Measurements from ENCODE around the gene USP36. TPM values are rescaled to one million over a fixed set of nuclear protein-coding genes. Genes with fewer than 3 reads are reported as not detected.

USP36 gene
- total RNA-seq, 2 experiments from 2014 or later = 47.2 to 144 TPM

- H3K9me2 ChIP-seq (ENCODE audit: insufficient read depth, low read length) = no peaks in the 10 kb centered on the region
- H3K4me3 ChIP-seq (ENCODE audit: low read depth, low read length, poor library complexity, severe bottlenecking) = no peak overlapping the region
- no peaks in the 10 kb centered on the region for H3K9me3 ChIP-seq (ENCODE audit: low read length)
- H3K27ac ChIP-seq (ENCODE audit: low read depth, low read length, poor library complexity, severe bottlenecking) = peak overlapping the region; percentile 36
- H3K36me3 ChIP-seq (ENCODE audit: insufficient read depth, low read length) = peaks cover 11% of the 10 kb centered on the region
- no TSS peak for BruUV-seq (replicated peaks)
- H4K20me1 ChIP-seq (ENCODE audit: insufficient read depth, low read length) = peaks cover 10% of the 10 kb centered on the region; the same call in 1 of the 2 replicates
- DNase-seq (ENCODE audit: low spot score) = no peak
- POLR2A ChIA-PET = interaction anchor here (0.7 to 0.8 kb wide), 4 partner anchors 9 to 50 kb away, joined by 3 to 5 read pairs (median 4); no protein-coding TSS in a partner anchor
- H3K4me2 ChIP-seq (ENCODE audit: low read length) = peak overlapping the region; percentile 37
- H3K79me2 ChIP-seq (ENCODE audit: insufficient read depth, low read depth, low read length) = peaks cover 96% of the 10 kb centered on the region
- intact Hi-C loops (cut with micrococcal nuclease; ENCODE audit: unreplicated experiment) = no loop called here
- H3K4me1 ChIP-seq (ENCODE audit: insufficient read depth, low read length, poor library complexity, severe bottlenecking) = peaks cover 71% of the 10 kb centered on the region
- TF ChIP-seq EZH2phosphoT487 (IDR thresholded peaks at IDR 0.05; ENCODE audit: borderline replicate concordance, low read depth, low read length) (no peak), CTCF (conservative IDR thresholded peaks at IDR 0.05; ENCODE audit: low read length) (no peak)
- H2AFZ ChIP-seq (ENCODE audit: low read length) = no peak overlapping the region
- CTCF ChIA-PET (ENCODE audit: unreplicated experiment) = no interaction called here
Measured at GRCh38 chr17:78771758-78772382, 68.7 kb downstream of the USP36 start.

- intact Hi-C loops (cut with micrococcal nuclease; ENCODE audit: unreplicated experiment) = no loop called here
Measured at GRCh38 chr17:78769196-78769773, 71.3 kb downstream of the USP36 start.

More at GRCh38 chr17:78769196-78769773, 71.3 kb downstream of the USP36 start:
- ChIA-PET CTCF (ENCODE audit: unreplicated experiment) (interaction anchor here (0.5 to 0.8 kb wide), 3 partner anchors 34 to 1928 kb away, joined by 3 to 4 read pairs (median 4); no protein-coding TSS in a partner anchor), POLR2A (interaction anchor here (0.7 to 1.8 kb wide), 4 partner anchors 9 to 23 kb away, joined by 3 to 8 read pairs (median 4); no protein-coding TSS in a partner anchor)
- Histone ChIP-seq H3K4me2 (ENCODE audit: low read length) (no peak overlapping the region), H3K4me3 (ENCODE audit: low read depth, low read length, poor library complexity, severe bottlenecking) (no peak overlapping the region), H3K4me1 (ENCODE audit: insufficient read depth, low read length, poor library complexity, severe bottlenecking) (peaks cover 58% of the 10 kb centered on the region), H3K79me2 (ENCODE audit: insufficient read depth, low read depth, low read length) (peaks cover 96% of the 10 kb centered on the region), H3K36me3 (ENCODE audit: insufficient read depth, low read length) (peaks cover 11% of the 10 kb centered on the region), H3K9me3 (ENCODE audit: low read length) (no peaks in the 10 kb centered on the region), H3K9me2 (ENCODE audit: insufficient read depth, low read length) (no peaks in the 10 kb centered on the region), H2AFZ (ENCODE audit: low read length) (no peak overlapping the region), H4K20me1 (ENCODE audit: insufficient read depth, low read length) (peaks cover 20% of the 10 kb centered on the region; the same call in 1 of the 2 replicates), H3K27ac (ENCODE audit: low read depth, low read length, poor library complexity, severe bottlenecking) (no peak overlapping the region)
- TF ChIP-seq EZH2phosphoT487 (IDR thresholded peaks at IDR 0.05; ENCODE audit: borderline replicate concordance, low read depth, low read length) = no peak
- peak; percentile 75 for TF ChIP-seq CTCF (conservative IDR thresholded peaks at IDR 0.05; ENCODE audit: low read length)
- BruUV-seq (replicated peaks) = no TSS peak
- DNase-seq (ENCODE audit: low spot score) = peak; percentile 51

Data from OCI-LY7 (cell line).